HG02588 (cell line): ENCODE data around the gene CEP164.
A peak's percentile ranks its signal among the peaks of the same experiment; 100 is the strongest.

Source experiments
- ATAC-seq: cut with Tn5 transposase; IDR thresholded peaks from one replicate; pipeline ENCODE4 v1.9.1; 2021; ENCODE audit warnings: mild to moderate bottlenecking, moderate library complexity; ENCODE audit not compliant: unreplicated experiment

CEP164 gene

DNA sequence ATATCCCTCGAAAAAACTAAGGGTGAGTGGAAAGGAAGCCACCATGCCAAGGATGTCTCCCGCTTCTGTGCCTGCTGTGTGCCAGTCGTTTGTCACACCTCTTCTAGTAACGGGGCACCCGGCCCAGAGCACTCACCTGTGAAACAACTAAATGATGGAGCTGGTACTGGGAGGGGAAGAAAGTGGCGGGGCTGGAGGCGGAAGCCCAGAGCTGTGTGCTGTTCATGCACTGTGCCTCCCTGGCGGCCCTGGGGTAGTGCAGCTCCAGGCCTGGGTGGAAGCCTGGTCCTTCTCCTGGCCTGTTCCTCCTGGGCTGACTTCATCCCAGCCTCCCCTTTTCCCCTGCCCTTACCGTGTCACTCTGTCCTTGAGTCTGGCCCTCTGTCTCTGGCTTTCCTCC lies 130.2 kb downstream of the CEP164 start:
- peak; percentile 15 for ATAC-seq

DNA sequence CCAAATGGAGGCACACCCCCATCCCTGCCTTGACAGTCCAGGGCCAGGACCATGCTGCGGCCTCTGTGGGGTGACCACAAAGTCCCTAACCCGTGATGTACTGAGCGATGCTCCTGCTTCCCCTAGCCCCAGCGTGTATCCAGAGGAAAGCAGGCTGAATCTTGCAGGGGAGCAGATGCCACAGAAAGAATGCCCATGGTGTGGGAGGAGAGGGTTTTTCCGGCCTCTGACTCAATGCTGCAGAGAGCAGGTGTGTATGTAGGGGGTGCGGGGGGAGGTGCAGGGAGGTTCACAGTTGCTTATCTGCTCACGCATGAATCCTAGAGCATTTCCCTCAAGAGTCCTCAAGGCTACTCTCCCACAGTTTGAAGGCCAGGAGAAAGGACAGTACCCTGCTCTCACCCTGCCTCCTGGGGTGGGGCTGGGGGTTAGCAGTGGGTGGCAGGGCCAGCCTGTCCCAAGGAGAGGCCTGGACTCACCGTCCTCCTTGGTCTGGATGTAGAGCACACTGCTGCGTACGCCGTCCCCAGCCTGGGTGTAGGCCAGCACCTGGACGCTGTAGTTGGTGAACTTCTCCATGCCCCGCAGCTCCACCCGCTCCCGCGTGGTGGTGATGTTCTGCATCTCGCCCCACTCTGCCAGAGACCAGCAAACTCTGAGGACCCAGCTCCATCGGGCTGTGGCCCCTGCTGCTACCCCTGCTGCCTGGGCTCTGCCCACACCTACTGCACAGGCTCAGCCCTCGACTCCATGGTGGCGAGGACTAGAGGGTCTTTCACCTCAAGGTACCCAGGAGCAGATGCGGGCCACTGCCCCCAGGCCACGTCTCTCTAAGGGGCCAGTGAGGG lies 130.8 kb downstream of the CEP164 start:
- peak; percentile 56 for ATAC-seq

DNA sequence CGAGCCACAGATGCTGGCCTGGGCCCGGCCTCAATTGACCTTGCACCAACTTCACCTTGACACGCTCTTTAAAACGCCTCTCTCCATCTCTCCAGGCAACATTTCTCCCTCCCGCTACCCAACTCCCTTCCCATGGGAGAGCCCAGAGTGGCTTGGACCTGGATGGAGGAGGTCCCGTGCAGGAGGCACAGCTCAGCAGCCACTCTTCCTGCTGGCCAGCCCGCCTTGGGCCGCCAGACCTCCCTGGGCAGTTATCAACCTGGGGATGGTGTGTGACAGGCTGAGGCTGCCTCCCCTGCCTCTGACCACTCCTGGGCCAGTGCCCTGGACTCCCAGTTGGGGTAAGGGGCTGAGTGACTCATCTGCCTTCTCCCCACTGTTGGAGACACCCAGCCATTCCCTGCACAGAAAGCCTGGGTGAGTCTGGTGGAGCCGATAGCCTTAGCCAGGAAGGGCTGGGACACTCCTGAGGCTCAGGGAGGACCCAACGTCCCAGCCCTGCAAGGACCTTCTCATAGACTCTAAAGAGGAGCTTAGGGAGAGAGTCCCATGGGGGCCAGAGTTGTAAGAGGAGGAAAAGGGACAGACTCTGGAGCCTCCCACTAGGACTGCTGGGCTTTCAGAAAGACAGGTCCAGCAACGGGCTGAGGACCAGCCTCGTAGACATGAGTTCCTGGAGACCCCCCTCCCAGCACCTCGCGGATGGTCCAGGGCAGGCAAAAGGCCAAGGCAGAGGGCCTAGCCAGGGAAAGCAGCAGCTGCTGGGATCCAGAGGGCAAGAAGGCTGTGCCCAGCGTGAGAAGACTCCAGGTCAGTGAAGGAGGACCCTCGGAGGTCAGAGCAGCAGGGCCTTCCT lies 131.7 kb downstream of the CEP164 start:
- no peak for ATAC-seq

DNA sequence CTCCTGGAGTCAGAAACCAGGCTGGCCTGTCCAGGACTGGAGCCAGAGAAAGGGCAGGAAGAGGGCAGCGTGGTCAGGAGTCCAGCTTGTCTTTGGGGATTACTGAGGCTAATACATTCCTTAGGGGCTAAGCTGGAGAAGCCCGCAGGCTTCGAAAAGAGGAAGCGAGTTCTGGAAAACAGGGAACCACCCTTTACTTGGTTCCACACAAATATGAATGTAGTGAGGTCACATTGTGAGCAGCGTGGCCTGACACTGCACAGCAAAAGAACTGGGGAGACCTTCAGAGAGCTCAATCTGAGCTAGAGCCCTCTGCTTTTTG lies 132.3 kb downstream of the CEP164 start:
- no peak for ATAC-seq

DNA sequence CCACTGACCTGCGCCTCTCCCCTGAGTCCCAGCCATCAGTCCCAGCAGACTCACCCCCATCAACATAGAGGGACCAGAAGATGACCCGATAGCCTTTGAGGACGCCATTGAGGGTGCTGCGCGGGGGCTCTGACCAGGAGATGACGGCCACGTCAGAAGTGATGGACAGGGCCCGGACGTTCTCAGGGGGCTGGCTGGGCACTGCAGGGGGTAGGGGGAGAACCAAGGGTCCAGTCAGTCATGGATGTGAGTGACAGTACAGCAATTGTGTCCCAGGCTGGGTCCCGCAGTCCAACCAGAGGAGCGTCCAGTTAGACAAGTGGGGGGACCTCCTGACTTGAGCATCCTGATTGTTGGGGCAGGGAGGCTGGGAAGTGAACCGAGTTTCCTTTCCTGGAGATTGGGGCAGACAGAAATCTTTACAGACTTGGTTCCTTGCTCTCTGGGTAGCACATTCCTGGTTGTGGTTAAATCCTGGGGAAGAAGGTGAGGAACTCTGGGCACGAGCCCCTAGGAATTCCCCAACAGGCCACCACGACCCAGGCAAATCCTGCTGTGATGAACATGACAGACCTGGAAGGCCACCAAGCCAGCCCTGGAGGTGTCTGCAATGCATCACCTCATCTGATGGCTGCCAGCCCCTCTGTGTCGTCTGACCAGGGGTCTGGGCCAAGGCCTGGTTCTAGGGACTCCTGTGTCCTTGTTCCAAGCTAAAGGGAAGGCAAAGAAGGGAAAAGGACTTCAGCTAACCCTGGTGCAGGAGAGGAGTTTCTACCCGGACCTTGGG lies 133.9 kb downstream of the CEP164 start:
- ATAC-seq: no peak

DNA sequence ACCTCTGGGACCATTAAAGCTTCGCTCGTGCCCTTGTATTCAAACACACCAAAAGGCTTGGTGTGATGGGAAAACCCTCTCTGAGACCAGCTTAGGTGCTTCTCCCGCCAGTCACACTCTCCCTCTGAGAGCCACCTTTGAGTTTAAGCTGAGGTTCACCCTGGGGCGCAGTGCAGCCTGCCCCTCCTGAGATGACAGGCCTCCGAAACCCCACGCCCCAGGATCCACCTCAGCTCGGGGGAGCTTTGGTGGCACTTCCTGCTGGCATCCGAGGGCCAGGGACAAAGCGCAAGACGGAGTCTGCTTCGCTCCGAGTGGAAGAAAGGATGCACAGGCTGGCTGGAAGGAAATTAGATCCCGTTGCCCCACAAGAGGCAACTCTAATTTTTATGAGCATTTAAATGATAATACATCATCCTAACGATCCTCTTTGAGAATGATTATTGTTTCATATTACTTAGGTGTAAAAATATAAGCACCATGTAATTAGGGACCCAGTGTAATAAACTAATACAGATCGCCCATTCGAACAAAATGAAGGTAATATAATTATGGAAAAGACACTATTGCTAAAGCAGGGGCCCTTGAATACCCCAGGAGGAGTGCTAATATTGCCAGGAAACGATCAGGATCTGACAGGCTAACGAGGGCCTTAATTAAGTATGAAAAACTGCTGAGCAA lies 134.7 kb downstream of the CEP164 start:
- no peak for ATAC-seq

DNA sequence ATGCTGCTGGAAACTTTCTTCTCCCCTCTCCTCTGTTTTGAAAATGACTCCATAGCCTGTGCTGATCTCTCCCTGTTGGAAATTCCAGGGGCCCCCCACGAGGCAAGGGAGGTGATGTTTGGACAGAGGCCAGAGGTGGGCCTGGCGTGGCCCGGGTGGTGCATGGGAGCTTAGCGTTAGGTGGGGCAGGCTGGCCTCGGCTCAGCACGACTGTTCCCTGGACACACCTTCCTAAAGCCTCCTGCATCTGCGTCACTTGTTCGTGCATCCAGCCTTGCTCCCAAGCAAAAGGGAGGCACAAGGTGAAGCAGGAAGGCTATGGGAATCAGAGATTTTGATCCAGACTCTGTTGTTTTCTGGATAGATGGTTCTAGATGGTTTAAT lies 135.2 kb downstream of the CEP164 start:
- ATAC-seq: no peak
